ENCODE results near the gene TRIP12. TPM values are rescaled to one million over a fixed set of nuclear protein-coding genes. Genes with fewer than 3 reads are reported as not detected.

TRIP12 gene
- total and polyA plus RNA-seq, 2 of the 13 experiments (the other 11 are each of a cell fraction or from before 2014, with no cell fraction given): 72.1 to 153 TPM

DNA sequence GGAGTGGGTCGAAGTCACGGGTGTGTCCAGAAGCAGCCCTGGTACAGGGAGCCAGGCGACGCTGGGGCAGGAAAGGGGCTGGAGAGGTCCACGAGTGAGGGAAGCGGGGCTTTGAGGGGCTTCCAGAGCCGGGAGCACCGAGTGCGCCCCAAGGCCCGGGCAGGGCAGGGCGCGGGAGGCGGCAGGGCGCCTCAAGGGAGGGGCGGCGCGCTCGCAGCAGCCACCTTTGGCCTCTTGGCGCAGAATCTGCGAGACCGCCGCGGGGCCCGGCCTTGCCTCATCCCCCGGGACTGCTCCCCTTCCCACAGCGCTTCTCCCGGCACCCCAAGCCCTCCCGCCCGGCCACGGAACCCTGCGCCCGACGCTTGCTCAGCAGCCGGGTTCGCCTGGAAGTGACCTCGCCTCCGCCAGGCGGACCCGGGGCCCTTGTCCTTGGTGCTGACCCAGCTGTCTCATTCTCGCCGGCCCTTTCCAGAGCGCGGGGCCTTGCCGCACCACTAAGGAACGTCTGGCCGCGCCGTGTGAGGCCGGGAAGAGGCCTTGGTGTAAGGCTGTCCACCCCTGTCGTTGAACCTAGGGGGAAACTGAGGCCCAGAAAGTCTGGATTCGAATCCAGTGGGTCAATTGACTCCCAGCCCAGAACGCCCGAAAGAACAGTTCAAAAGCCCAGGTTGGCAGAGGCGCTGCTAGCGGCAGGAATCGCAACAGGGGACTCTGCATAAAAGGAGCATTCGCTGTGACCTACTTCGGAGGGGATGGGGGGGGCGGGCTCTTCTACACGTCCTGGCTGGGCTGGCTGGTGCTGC lies 206.9 kb downstream of the TRIP12 start (continued):
- TF ChIP-seq, protein P1, sequence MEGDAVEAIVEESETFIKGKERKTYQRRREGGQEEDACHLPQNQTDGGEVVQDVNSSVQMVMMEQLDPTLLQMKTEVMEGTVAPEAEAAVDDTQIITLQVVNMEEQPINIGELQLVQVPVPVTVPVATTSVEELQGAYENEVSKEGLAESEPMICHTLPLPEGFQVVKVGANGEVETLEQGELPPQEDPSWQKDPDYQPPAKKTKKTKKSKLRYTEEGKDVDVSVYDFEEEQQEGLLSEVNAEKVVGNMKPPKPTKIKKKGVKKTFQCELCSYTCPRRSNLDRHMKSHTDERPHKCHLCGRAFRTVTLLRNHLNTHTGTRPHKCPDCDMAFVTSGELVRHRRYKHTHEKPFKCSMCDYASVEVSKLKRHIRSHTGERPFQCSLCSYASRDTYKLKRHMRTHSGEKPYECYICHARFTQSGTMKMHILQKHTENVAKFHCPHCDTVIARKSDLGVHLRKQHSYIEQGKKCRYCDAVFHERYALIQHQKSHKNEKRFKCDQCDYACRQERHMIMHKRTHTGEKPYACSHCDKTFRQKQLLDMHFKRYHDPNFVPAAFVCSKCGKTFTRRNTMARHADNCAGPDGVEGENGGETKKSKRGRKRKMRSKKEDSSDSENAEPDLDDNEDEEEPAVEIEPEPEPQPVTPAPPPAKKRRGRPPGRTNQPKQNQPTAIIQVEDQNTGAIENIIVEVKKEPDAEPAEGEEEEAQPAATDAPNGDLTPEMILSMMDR (CRISPR knock-in tag; IDR thresholded peaks at IDR 0.05): 0 out of 2 replicates have a peak, but pooled peaks have one; percentile 21
- TF ChIP-seq ZNF782 (CRISPR knock-in tag; IDR thresholded peaks at IDR 0.05; ENCODE audit: borderline replicate concordance) (no peak), DBP (CRISPR knock-in tag; IDR thresholded peaks at IDR 0.05; ENCODE audit: not compliant biosample characterization) (no peak), ZNF282 (IDR thresholded peaks at IDR 0.05; ENCODE audit: partially characterized antibody) (no peak), ZHX2 (IDR thresholded peaks at IDR 0.05; ENCODE audit: low read depth) (no peak), ZHX2 (CRISPR knock-in tag; IDR thresholded peaks at IDR 0.05; ENCODE audit: borderline replicate concordance) (no peak), PRMT3 (CRISPR knock-in tag; IDR thresholded peaks at IDR 0.05; ENCODE audit: borderline replicate concordance, low read depth) (no peak), NAIF1 (CRISPR knock-in tag; IDR thresholded peaks at IDR 0.05; ENCODE audit: borderline replicate concordance) (no peak), ZBTB4 (CRISPR knock-in tag; IDR thresholded peaks at IDR 0.05; ENCODE audit: borderline replicate concordance) (peak; percentile 64; the same call in 1 of the 2 replicates), ZNF547 (CRISPR knock-in tag; IDR thresholded peaks at IDR 0.05) (peak; percentile 56; the same call in 1 of the 2 replicates), LBX2 (CRISPR knock-in tag; IDR thresholded peaks at IDR 0.05; ENCODE audit: borderline replicate concordance) (no peak), ATM (IDR thresholded peaks at IDR 0.05; ENCODE audit: borderline replicate concordance) (no peak), PLRG1 (conservative IDR thresholded peaks at IDR 0.05) (no peak), SUZ12 (IDR thresholded peaks at IDR 0.05; ENCODE audit: low read depth, low read length) (no peak), XRCC5 (optimal IDR thresholded peaks at IDR 0.05; ENCODE audit: low read length) (peak; percentile 39), ADNP (CRISPR knock-in tag; IDR thresholded peaks at IDR 0.05) (no peak)
